A549 (cell line): ENCODE results near the gene TRAF3IP1. TPM values are rescaled to one million over a fixed set of nuclear protein-coding genes. Genes with fewer than 3 reads are reported as not detected.

Experiments
- ATAC-seq, 2 experiments: fragments of 200-7000 bp in 1 of 2; fragments of >200 bp in 1 of 2; cut with Nextera tagmentation in 1 of 2; cut with Tn5 transposase in 1 of 2; 3 replicates each; pipeline versions ENCODE4 v1.8.0 to v1.9.1; 2018 to 2020; ENCODE audit warnings: mild to moderate bottlenecking in 1 of 2, moderate library complexity in 1 of 2
- CTCF ChIA-PET: fragments of 300-600 bp; sonication (Branson Sonifier 250); formaldehyde crosslinking; extraction: SDS; loops from one replicate; lab custom pipeline; 2021; ENCODE audit warnings: antibody characterized with exemption, inconsistent platforms; lab: Yijun Ruan, JAX
- POLR2A ChIA-PET: fragments of 350-600 bp; formaldehyde crosslinking; extraction: SDS; loops from one replicate; lab custom pipeline; 2021; ENCODE audit warnings: antibody characterized with exemption, inconsistent platforms; lab: Yijun Ruan, JAX
- DNase-seq, 2 experiments: peaks; one replicate each; pipeline versions ENCODE4 v3.0.0 to v3.0.0-alpha.2; 2011 to 2016; ENCODE audit warnings: low read depth in 1 of 2, low spot score in 1 of 2
- FAIRE-seq: peaks from 2 replicates; lab custom pipeline; 2011; peaks lifted over from hg19 to GRCh38; lab: Jason Lieb, UNC
- H3K27ac ChIP-seq, 2 experiments: fragments of >200 bp; sonication (Bioruptor Twin); formaldehyde crosslinking; 3 replicates each; pipeline ENCODE4 v1.5.1; 2016 to 2017
- H3K4me1 ChIP-seq: fragments of >200 bp; sonication (Bioruptor Twin); formaldehyde crosslinking; 3 replicates; pipeline ENCODE4 v1.6.1; 2016
- H3K4me2 ChIP-seq: fragments of >200 bp; sonication (Bioruptor Twin); formaldehyde crosslinking; 3 replicates; pipeline ENCODE4 v1.6.1; 2016
- H3K4me3 ChIP-seq: fragments of >200 bp; sonication (Bioruptor Twin); formaldehyde crosslinking; 3 replicates; pipeline ENCODE4 v1.5.1; 2016
- H3K9me3 ChIP-seq: fragments of >200 bp; sonication (Bioruptor Twin); formaldehyde crosslinking; 3 replicates; pipeline ENCODE4 v1.6.1; 2016
- ATOH8 ChIP-seq: fragments of 250-450 bp; sonication (Bioruptor Pico); IDR thresholded peaks from 2 replicates; pipeline ENCODE4 v1.5.0; 2020; ENCODE audit warnings: low read depth, mild to moderate bottlenecking, moderate library complexity
- BHLHE40 ChIP-seq: IDR thresholded peaks from 2 replicates; pipeline ENCODE4 v1.6.1; 2012; ENCODE audit warnings: low read depth, low read length, inconsistent platforms
- CHD2 ChIP-seq: fragments of 150-350 bp; IDR thresholded peaks from 2 replicates; pipeline ENCODE4 v1.6.1; 2014; ENCODE audit warnings: low read length; ENCODE audit not compliant: partially characterized antibody
- EHF ChIP-seq: fragments of 250-450 bp; sonication (Bioruptor Pico); IDR thresholded peaks from 2 replicates; pipeline ENCODE4 v1.5.0; 2020; ENCODE audit warnings: mild to moderate bottlenecking
- ELK1 ChIP-seq: fragments of 150-350 bp; IDR thresholded peaks from 2 replicates; pipeline ENCODE4 v1.6.1; 2014; ENCODE audit warnings: low read depth, mild to moderate bottlenecking, low read length
- FOSB ChIP-seq: fragments of 250-450 bp; sonication (Bioruptor Pico); IDR thresholded peaks from 2 replicates; pipeline ENCODE4 v1.5.0; 2020; ENCODE audit warnings: mild to moderate bottlenecking, moderate library complexity
- FOSL2 ChIP-seq, 2 experiments: fragments of 450-650 bp in 1 of 2; fragments of >200 bp in 1 of 2; sonication (Bioruptor Twin) in 1 of 2; formaldehyde crosslinking; IDR thresholded peaks; 2 replicates each; pipeline versions ENCODE4 v1.5.0 to v1.6.1; 2016 to 2020; ENCODE audit warnings: mild to moderate bottlenecking in 1 of 2, moderate library complexity in 1 of 2
- FOXS1 ChIP-seq: fragments of 250-450 bp; sonication (Bioruptor Pico); IDR thresholded peaks from 2 replicates; pipeline ENCODE4 v1.5.0; 2020; ENCODE audit warnings: mild to moderate bottlenecking, moderate library complexity
- HES2 ChIP-seq: fragments of >200 bp; sonication (Bioruptor Twin); formaldehyde crosslinking; IDR thresholded peaks from 2 replicates; pipeline ENCODE4 v1.6.1; 2016
- HOXB13 ChIP-seq: fragments of 250-450 bp; sonication (Bioruptor Pico); IDR thresholded peaks from 2 replicates; pipeline ENCODE4 v1.5.0; 2020; ENCODE audit warnings: low read depth, mild to moderate bottlenecking, moderate library complexity
- HOXB5 ChIP-seq: fragments of 250-450 bp; sonication (Bioruptor Pico); IDR thresholded peaks from 2 replicates; pipeline ENCODE4 v1.5.0; 2020; ENCODE audit warnings: mild to moderate bottlenecking, moderate library complexity
- JUNB ChIP-seq: fragments of >200 bp; sonication (Bioruptor Twin); formaldehyde crosslinking; IDR thresholded peaks from 2 replicates; pipeline ENCODE4 v1.6.1; 2016
- MYC ChIP-seq: IDR thresholded peaks from 2 replicates; pipeline ENCODE4 v1.6.1; 2012; ENCODE audit warnings: mild to moderate bottlenecking, inconsistent platforms, low read length, improper control_type of control experiment, borderline replicate concordance
- NPAS2 ChIP-seq: fragments of 250-450 bp; sonication (Bioruptor Pico); IDR thresholded peaks from 2 replicates; pipeline ENCODE4 v1.8.0; 2022; ENCODE audit warnings: mild to moderate bottlenecking, moderate library complexity, borderline replicate concordance
- NR3C1 ChIP-seq: fragments of >200 bp; sonication (Bioruptor Twin); formaldehyde crosslinking; IDR thresholded peaks from 3 replicates; pipeline ENCODE4 v1.6.1; 2017
- PHF8 ChIP-seq: fragments of 200-600 bp; sonication (generic); IDR thresholded peaks from 2 replicates; pipeline ENCODE4 v1.6.1; 2016; ENCODE audit warnings: low read depth, mild to moderate bottlenecking, antibody characterized with exemption, moderate library complexity, borderline replicate concordance
- POLR2A ChIP-seq: IDR thresholded peaks from 2 replicates; pipeline ENCODE4 v1.6.1; 2012; ENCODE audit warnings: mild to moderate bottlenecking, low read length
- RCOR1 ChIP-seq: fragments of 150-350 bp; IDR thresholded peaks from 2 replicates; pipeline ENCODE4 v1.6.1; 2014; ENCODE audit warnings: antibody characterized with exemption, low read length, low read depth
- RFX5 ChIP-seq: fragments of 450-650 bp; IDR thresholded peaks from 2 replicates; pipeline ENCODE4 v1.7.1; 2014; ENCODE audit warnings: antibody characterized with exemption, mild to moderate bottlenecking, moderate library complexity
- SMC3 ChIP-seq: fragments of >200 bp; sonication (Bioruptor Twin); formaldehyde crosslinking; IDR thresholded peaks from 3 replicates; pipeline ENCODE4 v1.6.1; 2018; ENCODE audit warnings: inconsistent platforms
- SREBF2 ChIP-seq: fragments of 450-650 bp; IDR thresholded peaks from 2 replicates; pipeline ENCODE4 v1.6.1; 2014; ENCODE audit warnings: mild to moderate bottlenecking, moderate library complexity
- TP53 ChIP-seq: fragments of 250-450 bp; sonication (Bioruptor Pico); IDR thresholded peaks from 2 replicates; pipeline ENCODE4 v1.5.0; 2021; ENCODE audit warnings: mild to moderate bottlenecking, moderate library complexity
- USF2 ChIP-seq: fragments of 450-650 bp; IDR thresholded peaks from 2 replicates; pipeline ENCODE4 v1.6.1; 2014; ENCODE audit warnings: antibody characterized with exemption
- ZFP36 ChIP-seq: fragments of 450-650 bp; IDR thresholded peaks from 2 replicates; pipeline ENCODE4 v1.6.1; 2014; ENCODE audit warnings: borderline replicate concordance; ENCODE audit not compliant: partially characterized antibody
- WGBS: methylation state at CpG from one replicate; pipeline ENCODE4 v1.1.6; 2017; ENCODE audit errors: missing lambda C conversion rate; 5-methylcytosine and 5-hydroxymethylcytosine counted together
- polyA plus RNA-seq, 4 experiments: library from polyadenylated mRNA; depleted of rRNA in 3 of 4; stranded (reverse); fragments of >200 nt; fragmentation: RNase III in 1 of 4; extraction: RNeasy Plus Mini Kit Qiagen cat#74134 plus additional on column Dnase treatment in 1 of 4; gene quantifications; 2 replicates in 3 of 4; 3 replicates in 1 of 4; pipeline ENCODE4 v1.2.3, GENCODE V29; 2011 to 2017
- TF ChIP-seq, protein P1 (sequence below): fragments of >200 bp; sonication (Bioruptor Twin); formaldehyde crosslinking; IDR thresholded peaks from 3 replicates; pipeline ENCODE4 v1.6.1; 2016

Gene TRAF3IP1
- polyA plus RNA-seq, 2 of the 4 experiments (the other 2 are of a cell fraction) = 10.6 to 19.2 TPM

- Histone ChIP-seq H3K4me1 (peaks cover 9% of the 10 kb centered on the region; the same call in 2 of the 3 replicates), H3K4me2 (no peak overlapping the region), H3K27ac (no peak overlapping the region), H3K4me3 (no peak overlapping the region), H3K9me3 (no peaks in the 10 kb centered on the region)
- TF ChIP-seq FOSB (CRISPR knock-in tag) (no peak), ZFP36 (no peak)
- 79% methylated on average over 3 of the region's 3 CpGs for WGBS
- POLR2A ChIA-PET = no interaction called here
- CTCF ChIA-PET = interaction anchor here (1.0 kb wide), 1 partner anchor 426 kb away, joined by 4 read pairs; no protein-coding TSS in a partner anchor
- FAIRE-seq (no peak), ATAC-seq (no peak), DNase-seq (no peak)
Measured at GRCh38 chr2:238359403-238359802, 39.1 kb downstream of the TRAF3IP1 start.

- Histone ChIP-seq H3K27ac (no peak overlapping the region), H3K4me3 (no peak overlapping the region), H3K4me1 (peaks cover 8% of the 10 kb centered on the region; the same call in 2 of the 3 replicates), H3K9me3 (no peaks in the 10 kb centered on the region), H3K4me2 (no peak overlapping the region)
- no peak for DNase-seq
- ChIA-PET CTCF (interaction anchor here (1.4 to 2.6 kb wide), 3 partner anchors 14 to 744 kb away, joined by 4 to 14 read pairs (median 6); no protein-coding TSS in a partner anchor), POLR2A (no interaction called here)
- ATAC-seq = no peak
- no peak for TF ChIP-seq BHLHE40
- TF ChIP-seq USF2 = no peak
- TF ChIP-seq RCOR1 = no peak
- TF ChIP-seq POLR2A = no peak
- TF ChIP-seq FOSL2 (IDR thresholded peaks at IDR 0.05) = no peak
- no peak for TF ChIP-seq FOSL2 (CRISPR knock-in tag; IDR thresholded peaks at IDR 0.05)
- no peak for TF ChIP-seq PHF8
- TF ChIP-seq HES2 = no peak
- WGBS = 94% methylated on average over 9 of the region's 9 CpGs
- no peak for FAIRE-seq
Measured at GRCh38 chr2:238361877-238362276, 41.6 kb downstream of the TRAF3IP1 start.

- no peak for FAIRE-seq
- H3K9me3 ChIP-seq = no peaks in the 10 kb centered on the region
Measured at GRCh38 chr2:238362626-238363025, 42.3 kb downstream of the TRAF3IP1 start.

More at GRCh38 chr2:238362626-238363025, 42.3 kb downstream of the TRAF3IP1 start:
- ChIA-PET CTCF (interaction anchor here (1.4 to 2.6 kb wide), 3 partner anchors 14 to 744 kb away, joined by 4 to 14 read pairs (median 6); no protein-coding TSS in a partner anchor), POLR2A (no interaction called here)
- Histone ChIP-seq H3K4me3 (no peak overlapping the region), H3K27ac (no peak overlapping the region), H3K4me2 (no peak overlapping the region), H3K4me1 (peaks cover under 1% of the 10 kb centered on the region; the same call in 2 of the 3 replicates)
- DNase-seq (no peak), ATAC-seq (no peak)
- WGBS = 87% methylated on average over 7 of the region's 7 CpGs
- TF ChIP-seq HOXB13 (no peak), CHD2 (no peak), TP53 (CRISPR knock-in tag) (no peak), PHF8 (no peak), ELK1 (no peak), JUNB (no peak), HOXB5 (CRISPR knock-in tag) (no peak), USF2 (no peak), MYC (no peak), FOSB (CRISPR knock-in tag) (no peak), SMC3 (no peak), NR3C1 (no peak), FOXS1 (CRISPR knock-in tag) (no peak), SREBF2 (no peak), ZFP36 (no peak), ATOH8 (CRISPR knock-in tag) (no peak), EHF (CRISPR knock-in tag) (no peak), RFX5 (no peak), NPAS2 (CRISPR knock-in tag) (no peak)
- TF ChIP-seq, protein P1, sequence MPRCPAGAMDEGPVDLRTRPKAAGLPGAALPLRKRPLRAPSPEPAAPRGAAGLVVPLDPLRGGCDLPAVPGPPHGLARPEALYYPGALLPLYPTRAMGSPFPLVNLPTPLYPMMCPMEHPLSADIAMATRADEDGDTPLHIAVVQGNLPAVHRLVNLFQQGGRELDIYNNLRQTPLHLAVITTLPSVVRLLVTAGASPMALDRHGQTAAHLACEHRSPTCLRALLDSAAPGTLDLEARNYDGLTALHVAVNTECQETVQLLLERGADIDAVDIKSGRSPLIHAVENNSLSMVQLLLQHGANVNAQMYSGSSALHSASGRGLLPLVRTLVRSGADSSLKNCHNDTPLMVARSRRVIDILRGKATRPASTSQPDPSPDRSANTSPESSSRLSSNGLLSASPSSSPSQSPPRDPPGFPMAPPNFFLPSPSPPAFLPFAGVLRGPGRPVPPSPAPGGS = no peak
